NT2/D1 (cell line): ENCODE data around the gene ARHGAP22.

Experiments used
- DNase-seq: peaks from one replicate; pipeline ENCODE4 v3.0.0-alpha.2; 2011; ENCODE audit warnings: low read depth, low spot score
- H3K27me3 ChIP-seq: 2 replicates; pipeline ENCODE4 v1.6.0; 2011; ENCODE audit warnings: mild to moderate bottlenecking; ENCODE audit not compliant: insufficient read length, insufficient read depth
- H3K36me3 ChIP-seq: 2 replicates; pipeline ENCODE4 v1.6.1; 2011; ENCODE audit warnings: mild to moderate bottlenecking, low read length, mixed read lengths; ENCODE audit not compliant: insufficient read depth, insufficient read length
- H3K4me1 ChIP-seq: 2 replicates; pipeline ENCODE4 v1.5.1; 2011; ENCODE audit not compliant: insufficient read depth, insufficient read length
- H3K4me3 ChIP-seq: 2 replicates; pipeline ENCODE4 v1.5.1; 2011; ENCODE audit warnings: low read depth; ENCODE audit not compliant: insufficient read length
- H3K9ac ChIP-seq: 2 replicates; pipeline ENCODE4 v1.6.0; 2011; ENCODE audit warnings: low read depth; ENCODE audit not compliant: insufficient read length
- H3K9me3 ChIP-seq: 2 replicates; pipeline ENCODE4 v1.5.1; 2011; ENCODE audit warnings: mild to moderate bottlenecking, low read length; ENCODE audit not compliant: insufficient read depth
- SUZ12 ChIP-seq: IDR thresholded peaks from 2 replicates; pipeline ENCODE4 v1.6.1; 2011; ENCODE audit not compliant: insufficient read length, insufficient read depth; ENCODE audit errors: extremely low read depth
- YY1 ChIP-seq: IDR thresholded peaks from 2 replicates; pipeline ENCODE4 v1.6.1; 2011; ENCODE audit not compliant: insufficient read length, insufficient read depth
- ZNF274 ChIP-seq: IDR thresholded peaks from 2 replicates; pipeline ENCODE4 v1.6.1; 2011; ENCODE audit warnings: mild to moderate bottlenecking, low read depth, low read length

Gene ARHGAP22

DNA sequence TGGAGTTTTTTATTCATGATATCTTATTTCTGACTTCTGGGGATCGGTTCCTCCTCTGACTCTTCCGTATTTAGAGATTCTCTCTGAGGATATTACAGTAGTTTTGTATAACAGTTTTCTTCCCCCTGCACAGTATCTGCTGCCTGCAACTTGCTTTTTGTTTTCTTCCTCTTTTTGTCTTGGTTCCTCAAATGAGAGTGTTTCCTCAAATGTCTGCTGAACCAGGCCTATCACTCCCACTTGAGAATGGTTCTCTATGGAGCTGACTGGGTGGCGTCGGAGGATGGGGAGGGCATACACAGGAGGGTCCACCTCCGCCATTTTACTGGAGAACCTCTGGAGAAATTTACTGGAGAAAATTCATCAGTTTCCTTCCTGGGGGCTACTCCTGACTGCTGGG, 27.7 kb downstream of the ARHGAP22 start:
- no peaks in the 10 kb centered on the region for H3K27me3 ChIP-seq
- no peaks in the 10 kb centered on the region for H3K4me1 ChIP-seq
- H3K36me3 ChIP-seq, result no peaks in the 10 kb centered on the region
- TF ChIP-seq ZNF274 (no peak), SUZ12 (no peak), YY1 (no peak)
- DNase-seq, result no peak
- no peak overlapping the region for H3K4me3 ChIP-seq
- no peak overlapping the region for H3K9ac ChIP-seq
- no peaks in the 10 kb centered on the region for H3K9me3 ChIP-seq

DNA sequence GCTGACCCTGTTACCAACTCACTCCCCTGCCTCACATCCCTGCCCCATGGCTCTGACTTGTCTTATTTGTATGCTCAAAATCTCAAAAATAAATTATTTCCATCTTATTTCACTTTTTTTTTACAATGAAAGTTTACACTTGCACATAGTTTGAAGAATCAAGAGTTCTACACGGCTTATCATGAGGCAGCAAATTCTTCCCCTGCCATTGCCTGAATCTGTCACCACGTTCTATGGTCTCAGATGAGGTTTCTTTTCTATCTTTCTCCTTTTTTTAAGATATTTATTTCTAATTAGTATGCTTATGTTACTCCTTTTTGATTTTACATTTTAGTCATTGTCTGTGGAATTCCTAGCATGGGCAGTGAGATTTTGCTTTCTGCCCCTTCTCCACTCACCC, 28.4 kb downstream of the ARHGAP22 start:
- TF ChIP-seq SUZ12, result no peak
- no peak for TF ChIP-seq YY1
- no peak for TF ChIP-seq ZNF274
- no peak for DNase-seq
- no peak overlapping the region for H3K9ac ChIP-seq
- H3K4me1 ChIP-seq, result no peaks in the 10 kb centered on the region
- H3K27me3 ChIP-seq, result no peaks in the 10 kb centered on the region
- H3K9me3 ChIP-seq, result no peaks in the 10 kb centered on the region; the same call in 1 of the 2 replicates
- H3K4me3 ChIP-seq, result no peak overlapping the region
- H3K36me3 ChIP-seq, result no peaks in the 10 kb centered on the region

DNA sequence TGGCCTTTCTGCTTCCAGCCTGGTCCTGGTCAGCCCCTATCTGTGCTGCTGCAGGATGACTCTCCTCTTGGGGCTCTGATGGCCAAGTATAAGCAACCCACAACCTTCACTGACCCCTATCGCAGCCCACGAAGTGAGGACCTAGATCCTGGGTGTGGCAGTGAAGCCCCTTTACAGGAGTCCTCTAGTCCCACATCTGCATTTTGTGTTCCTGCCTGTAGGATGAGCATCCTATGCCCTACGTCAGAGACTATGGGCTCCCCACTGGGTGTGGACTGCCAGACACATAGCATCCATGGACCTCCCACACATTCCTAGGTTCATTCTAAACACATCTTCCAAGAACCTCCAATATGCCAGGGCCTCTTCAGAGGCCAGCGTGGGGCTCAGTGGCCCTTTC, 29.0 kb downstream of the ARHGAP22 start:
- H3K9me3 ChIP-seq, result no peaks in the 10 kb centered on the region; the same call in 1 of the 2 replicates
- DNase-seq, result no peak
- H3K9ac ChIP-seq, result no peak overlapping the region
- no peaks in the 10 kb centered on the region for H3K27me3 ChIP-seq
- H3K4me1 ChIP-seq, result no peaks in the 10 kb centered on the region
- H3K4me3 ChIP-seq, result no peak overlapping the region
- no peaks in the 10 kb centered on the region for H3K36me3 ChIP-seq
- TF ChIP-seq ZNF274, result no peak
- TF ChIP-seq YY1, result no peak
- TF ChIP-seq SUZ12, result no peak

DNA sequence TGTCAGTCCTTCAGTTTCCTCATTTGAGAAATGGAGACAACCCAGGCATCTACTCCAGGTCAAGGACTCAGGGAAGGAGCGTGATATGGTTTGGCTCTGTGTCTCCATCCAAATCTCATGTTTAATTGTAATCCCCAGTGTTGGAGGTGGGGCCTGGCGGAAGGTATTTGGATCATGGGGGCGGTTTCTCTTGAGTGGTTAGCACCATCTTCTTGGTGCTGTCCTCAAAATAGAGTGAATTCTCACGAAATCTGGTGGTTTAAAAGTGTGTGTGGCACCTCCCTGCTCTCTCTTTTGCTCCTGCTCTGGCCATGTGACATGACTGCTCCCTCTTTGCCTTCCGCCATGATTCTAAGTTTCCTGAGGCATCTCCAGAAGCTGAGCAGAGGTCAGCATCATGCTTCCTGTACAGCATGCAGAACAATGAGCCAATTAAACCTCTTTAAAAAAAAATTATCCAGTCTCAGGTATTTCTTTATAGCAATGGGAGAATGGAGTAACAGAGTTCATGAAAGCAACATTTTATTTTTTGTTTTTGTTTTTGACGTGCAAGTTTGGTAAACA, 30.0 kb downstream of the ARHGAP22 start:
- TF ChIP-seq YY1, result no peak
- TF ChIP-seq ZNF274, result no peak
- TF ChIP-seq SUZ12, result no peak
- H3K36me3 ChIP-seq, result no peaks in the 10 kb centered on the region
- H3K9ac ChIP-seq, result no peak overlapping the region
- H3K4me3 ChIP-seq, result no peak overlapping the region
- no peaks in the 10 kb centered on the region; the same call in 1 of the 2 replicates for H3K9me3 ChIP-seq
- no peaks in the 10 kb centered on the region for H3K4me1 ChIP-seq
- H3K27me3 ChIP-seq, result no peaks in the 10 kb centered on the region
- DNase-seq, result no peak

DNA sequence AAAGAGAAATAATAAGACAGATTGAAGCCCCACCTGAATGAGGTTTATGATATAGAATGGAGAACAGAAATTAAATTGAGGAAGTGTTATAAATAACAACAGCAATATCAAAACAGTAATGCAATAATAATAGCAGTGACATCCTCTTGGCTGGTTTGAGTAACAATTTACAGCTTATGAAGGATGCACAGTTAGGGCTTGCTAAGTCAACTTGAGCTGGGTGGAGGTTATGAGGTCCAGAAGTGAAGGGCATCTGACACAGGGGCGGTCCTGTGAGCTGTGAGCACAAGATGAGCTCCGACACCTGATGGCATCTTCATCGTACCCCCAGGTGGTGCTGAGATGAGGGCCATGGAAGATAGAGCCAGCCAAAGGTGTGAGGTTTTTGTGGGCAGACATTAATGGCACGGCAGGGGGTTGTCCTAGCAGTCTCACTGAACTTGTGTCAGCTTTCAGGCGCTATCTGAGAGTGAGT, 30.5 kb downstream of the ARHGAP22 start:
- no peaks in the 10 kb centered on the region for H3K4me1 ChIP-seq
- no peaks in the 10 kb centered on the region; the same call in 1 of the 2 replicates for H3K9me3 ChIP-seq
- no peaks in the 10 kb centered on the region for H3K27me3 ChIP-seq
- no peak for DNase-seq
- H3K36me3 ChIP-seq, result no peaks in the 10 kb centered on the region
- TF ChIP-seq YY1 (no peak), ZNF274 (no peak), SUZ12 (no peak)
- H3K4me3 ChIP-seq, result no peak overlapping the region
- no peak overlapping the region for H3K9ac ChIP-seq

DNA sequence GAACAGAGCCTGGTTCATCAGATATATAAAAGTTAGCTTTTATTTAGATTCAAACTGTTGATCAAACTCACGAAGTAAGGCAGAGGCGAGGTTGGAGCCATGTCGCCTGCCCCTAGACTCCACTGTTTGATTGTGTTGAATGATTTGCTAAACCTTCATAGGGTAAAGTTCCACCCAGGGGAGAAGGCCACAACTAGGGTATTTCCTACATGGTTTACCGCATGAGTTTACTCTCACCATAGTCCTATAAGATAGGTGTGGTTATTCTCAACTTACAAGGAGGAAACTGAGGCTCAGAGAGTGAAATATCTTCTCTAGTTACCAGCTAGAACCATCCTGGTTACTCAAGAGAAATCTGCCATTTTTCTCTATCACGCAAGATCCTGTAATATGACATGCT, 31.8 kb downstream of the ARHGAP22 start:
- no peak for DNase-seq
- no peaks in the 10 kb centered on the region; the same call in 1 of the 2 replicates for H3K9me3 ChIP-seq
- H3K36me3 ChIP-seq, result no peaks in the 10 kb centered on the region
- no peaks in the 10 kb centered on the region for H3K4me1 ChIP-seq
- no peak overlapping the region for H3K4me3 ChIP-seq
- no peaks in the 10 kb centered on the region for H3K27me3 ChIP-seq
- H3K9ac ChIP-seq, result no peak overlapping the region
- TF ChIP-seq SUZ12, result no peak
- no peak for TF ChIP-seq YY1
- TF ChIP-seq ZNF274, result no peak

DNA sequence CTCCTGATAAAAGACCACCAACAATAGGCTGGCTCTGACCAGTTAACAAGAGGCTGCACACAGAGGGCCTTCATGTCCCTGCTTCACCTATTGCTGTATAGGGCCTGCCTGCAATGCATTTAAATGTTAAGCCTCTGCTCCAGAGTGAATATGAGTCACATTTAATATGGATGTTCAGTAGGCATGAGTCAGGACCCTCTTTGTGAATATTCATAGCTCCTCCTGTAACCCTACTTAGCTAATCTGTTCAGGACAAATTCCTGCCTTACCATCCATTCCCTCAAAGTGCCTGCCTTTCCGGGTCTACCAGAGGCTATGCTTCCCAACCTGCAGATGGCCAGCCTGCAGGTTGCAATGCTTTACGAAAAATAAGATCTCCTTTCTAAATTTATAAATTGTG, 32.5 kb downstream of the ARHGAP22 start:
- no peaks in the 10 kb centered on the region for H3K36me3 ChIP-seq
- no peaks in the 10 kb centered on the region for H3K27me3 ChIP-seq
- TF ChIP-seq YY1 (no peak), SUZ12 (no peak), ZNF274 (no peak)
- no peaks in the 10 kb centered on the region; the same call in 1 of the 2 replicates for H3K9me3 ChIP-seq
- no peak for DNase-seq
- H3K4me3 ChIP-seq, result no peak overlapping the region
- no peaks in the 10 kb centered on the region for H3K4me1 ChIP-seq
- H3K9ac ChIP-seq, result no peak overlapping the region

DNA sequence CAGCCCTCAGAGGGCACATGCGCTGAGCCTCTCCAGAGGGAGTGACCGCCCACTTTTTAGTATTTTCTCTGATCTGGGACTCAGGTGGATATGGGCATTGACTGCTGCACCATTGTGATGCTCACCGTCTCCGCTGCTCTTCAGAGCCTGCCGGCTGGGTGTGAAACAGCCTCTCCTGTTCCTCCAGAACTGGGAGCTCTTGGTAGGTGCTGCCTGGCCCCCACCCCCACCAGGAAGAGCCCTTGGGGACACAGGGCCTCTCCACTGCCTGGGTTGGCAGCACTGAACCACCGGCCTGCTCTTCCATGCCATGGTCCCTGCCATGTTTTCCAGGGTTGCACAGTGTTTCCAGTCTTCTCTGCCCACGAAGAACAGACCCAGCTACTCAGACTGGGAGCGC, 36.3 kb downstream of the ARHGAP22 start:
- no peaks in the 10 kb centered on the region for H3K4me1 ChIP-seq
- no peak for DNase-seq
- H3K27me3 ChIP-seq, result no peaks in the 10 kb centered on the region
- TF ChIP-seq SUZ12 (no peak), YY1 (no peak), ZNF274 (no peak)
- no peaks in the 10 kb centered on the region for H3K36me3 ChIP-seq
- H3K4me3 ChIP-seq, result no peak overlapping the region
- H3K9me3 ChIP-seq, result no peaks in the 10 kb centered on the region; the same call in 1 of the 2 replicates
- H3K9ac ChIP-seq, result no peak overlapping the region
